PC-9 (cell line): Measurements from ENCODE around the gene PRRC2A. TPM values are rescaled to one million over a fixed set of nuclear protein-coding genes. Genes with fewer than 3 reads are reported as not detected.

ENCODE experiments used
- BruUV-seq: library from RNA; stranded (reverse); fragments of 400-500 nt; replicated peaks from 2 replicates; lab custom pipeline; 2021; lab: Mats Ljungman, UMichigan
- CTCF ChIA-PET: fragments of 300-600 bp; sonication (Branson Sonifier 250); formaldehyde crosslinking; loops from one replicate; lab custom pipeline; 2022; ENCODE audit warnings: antibody characterized with exemption; lab: Charles Lee
- POLR2A ChIA-PET: fragments of 300-600 bp; sonication (Branson Sonifier 250); formaldehyde crosslinking; loops from one replicate; lab custom pipeline; 2022; ENCODE audit warnings: antibody characterized with exemption; ENCODE audit not compliant: unreplicated experiment; lab: Charles Lee
- DNase-seq, 2 experiments: peaks; one replicate each; pipeline versions ENCODE4 v3.0.0 to v3.0.0-alpha.2; 2015 to 2022; ENCODE audit warnings: mixed read lengths in 1 of 2
- H2AFZ ChIP-seq: fragments of 200-600 bp; sonication (generic); 2 replicates; pipeline ENCODE4 v1.8.1; 2017; ENCODE audit warnings: antibody characterized with exemption
- H3F3A ChIP-seq: fragments of 200-600 bp; sonication (generic); 2 replicates; pipeline ENCODE4 v1.8.1; 2017; ENCODE audit warnings: antibody characterized with exemption, mild to moderate bottlenecking, low read depth; ENCODE audit not compliant: insufficient read depth
- H3K27ac ChIP-seq: fragments of 200-600 bp; sonication (generic); 2 replicates; pipeline ENCODE4 v1.6.1; 2016; ENCODE audit warnings: mixed run types
- H3K27me3 ChIP-seq: fragments of 200-600 bp; sonication (generic); 2 replicates; pipeline ENCODE4 v1.6.1; 2016; ENCODE audit warnings: low read depth, mixed run types; ENCODE audit not compliant: insufficient read depth
- H3K36me3 ChIP-seq: fragments of 200-600 bp; sonication (generic); 2 replicates; pipeline ENCODE4 v1.6.1; 2016; ENCODE audit warnings: low read depth, mixed run types
- H3K4me1 ChIP-seq: fragments of 200-600 bp; sonication (generic); replicated peaks from 2 replicates; pipeline ENCODE4 v1.6.1; 2016; ENCODE audit warnings: mixed run types; ENCODE audit not compliant: insufficient read depth
- H3K4me2 ChIP-seq: fragments of 200-600 bp; sonication (generic); 2 replicates; pipeline ENCODE4 v1.6.1; 2017; ENCODE audit warnings: mixed run types
- H3K4me3 ChIP-seq: fragments of 200-600 bp; sonication (generic); 2 replicates; pipeline ENCODE4 v1.6.1; 2016; ENCODE audit warnings: mixed run types
- H3K79me2 ChIP-seq: fragments of 200-600 bp; sonication (generic); 2 replicates; pipeline ENCODE4 v1.6.1; 2017; ENCODE audit warnings: low read depth, mixed run types
- H3K9me2 ChIP-seq: fragments of 200-600 bp; sonication (generic); 2 replicates; pipeline ENCODE4 v1.8.1; 2017; ENCODE audit warnings: mild to moderate bottlenecking; ENCODE audit not compliant: insufficient read depth
- H3K9me3 ChIP-seq: fragments of 200-600 bp; sonication (generic); 2 replicates; pipeline ENCODE4 v1.8.1; 2016; ENCODE audit warnings: low read depth; ENCODE audit not compliant: insufficient read depth
- H4K20me1 ChIP-seq: fragments of 200-600 bp; sonication (generic); 2 replicates; pipeline ENCODE4 v1.8.1; 2017; ENCODE audit not compliant: insufficient read depth
- EZH2 ChIP-seq: fragments of 200-600 bp; sonication (generic); IDR thresholded peaks from 2 replicates; pipeline ENCODE4 v1.8.0; 2017; ENCODE audit warnings: antibody characterized with exemption, low read depth
- intact Hi-C: fragments of 100-400 bp; cut with micrococcal nuclease; formaldehyde crosslinking; loops from one replicate; pipeline ENCODE4 v1.10.0; 2022; ENCODE audit not compliant: unreplicated experiment
- total RNA-seq: library from RNA; stranded (reverse); gene quantifications from 2 replicates; pipeline ENCODE4 v1.2.3, GENCODE V29; 2021
- TF ChIP-seq, protein P1 (sequence below): fragments of 200-600 bp; sonication (generic); conservative IDR thresholded peaks from 2 replicates; pipeline ENCODE4 v1.6.1; 2017; ENCODE audit warnings: mixed run types, antibody characterized with exemption, mild to moderate bottlenecking, moderate library complexity

The PRRC2A gene
- total RNA-seq, 1 experiment from 2014 or later, result 192 TPM

DNA sequence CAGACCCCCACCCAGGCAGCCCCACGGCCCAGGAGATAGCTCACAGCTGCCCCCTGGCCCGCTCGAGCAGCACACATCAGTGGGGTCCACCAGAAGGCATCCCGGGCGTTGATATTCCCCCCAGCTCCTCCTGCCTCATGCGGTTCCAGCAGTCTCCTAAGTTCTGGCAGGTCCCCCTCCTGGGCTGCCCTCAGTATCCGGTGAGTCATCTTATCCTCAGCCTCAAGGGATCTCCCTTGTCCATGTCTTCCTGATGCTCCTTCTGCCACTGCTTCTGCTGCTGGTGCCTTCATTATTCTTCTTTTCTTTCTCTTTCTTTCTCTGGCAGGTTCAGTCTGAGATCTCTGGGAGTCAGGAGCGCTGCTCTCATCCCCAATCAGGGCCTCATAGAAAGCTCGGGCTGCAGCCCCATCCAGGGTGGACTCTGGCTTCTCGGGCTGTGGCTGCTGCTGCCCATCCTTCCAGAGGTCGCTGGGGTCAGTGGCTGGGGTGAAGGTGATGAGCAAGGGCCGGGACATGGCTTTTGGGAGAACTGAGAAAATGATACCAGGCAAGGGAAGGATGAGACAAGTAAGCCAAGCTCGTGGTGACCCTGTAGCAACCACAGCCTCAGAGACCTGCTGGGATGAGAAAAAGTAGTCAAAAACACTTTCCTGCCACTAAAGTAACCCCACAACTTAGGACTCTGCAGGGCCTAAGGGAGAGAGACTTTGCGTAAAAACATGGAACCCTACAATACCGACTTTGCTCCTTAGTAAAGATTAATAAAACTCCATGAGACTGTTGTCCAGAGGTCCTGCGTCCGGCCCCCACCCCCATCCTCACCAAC, 43.7 kb downstream of the PRRC2A start:
- H2AFZ ChIP-seq, result peak overlapping the region; percentile 86
- ChIA-PET POLR2A (interaction anchor here (0.6 to 1.0 kb wide), 6 partner anchors 13 to 418 kb away, joined by 3 to 13 read pairs (median 4); partner anchors contain the start of genes NEU1 and NFKBIL1), CTCF (interaction anchor here (0.6 kb wide), 1 partner anchor 166 kb away, joined by 11 read pairs; no protein-coding TSS in a partner anchor)
- peaks cover 63% of the 10 kb centered on the region for H3K79me2 ChIP-seq
- no peaks in the 10 kb centered on the region for H3K9me3 ChIP-seq
- peaks cover 31% of the 10 kb centered on the region for H3K36me3 ChIP-seq
- TSS peak; percentile 21 for BruUV-seq
- peaks cover 6% of the 10 kb centered on the region; the same call in 1 of the 2 replicates for H4K20me1 ChIP-seq
- intact Hi-C loops, result loop anchor here (2.0 to 10.0 kb wide), 2 partner anchors 117 to 511 kb away; partner anchors contain the start of genes AGPAT1, ATP6V1G2, NFKBIL1 and RNF5
- peak overlapping the region; percentile 80 for H3K27ac ChIP-seq
- no peak for DNase-seq
- H3K4me1 ChIP-seq, result peaks cover 28% of the 10 kb centered on the region
- peak overlapping the region; percentile 90 for H3K4me3 ChIP-seq
- no peaks in the 10 kb centered on the region for H3K27me3 ChIP-seq
- H3K4me2 ChIP-seq, result peak overlapping the region; percentile 95
- TF ChIP-seq EZH2, result no peak
- TF ChIP-seq, protein P1, sequence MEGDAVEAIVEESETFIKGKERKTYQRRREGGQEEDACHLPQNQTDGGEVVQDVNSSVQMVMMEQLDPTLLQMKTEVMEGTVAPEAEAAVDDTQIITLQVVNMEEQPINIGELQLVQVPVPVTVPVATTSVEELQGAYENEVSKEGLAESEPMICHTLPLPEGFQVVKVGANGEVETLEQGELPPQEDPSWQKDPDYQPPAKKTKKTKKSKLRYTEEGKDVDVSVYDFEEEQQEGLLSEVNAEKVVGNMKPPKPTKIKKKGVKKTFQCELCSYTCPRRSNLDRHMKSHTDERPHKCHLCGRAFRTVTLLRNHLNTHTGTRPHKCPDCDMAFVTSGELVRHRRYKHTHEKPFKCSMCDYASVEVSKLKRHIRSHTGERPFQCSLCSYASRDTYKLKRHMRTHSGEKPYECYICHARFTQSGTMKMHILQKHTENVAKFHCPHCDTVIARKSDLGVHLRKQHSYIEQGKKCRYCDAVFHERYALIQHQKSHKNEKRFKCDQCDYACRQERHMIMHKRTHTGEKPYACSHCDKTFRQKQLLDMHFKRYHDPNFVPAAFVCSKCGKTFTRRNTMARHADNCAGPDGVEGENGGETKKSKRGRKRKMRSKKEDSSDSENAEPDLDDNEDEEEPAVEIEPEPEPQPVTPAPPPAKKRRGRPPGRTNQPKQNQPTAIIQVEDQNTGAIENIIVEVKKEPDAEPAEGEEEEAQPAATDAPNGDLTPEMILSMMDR, result no peak
- peaks cover 23% of the 10 kb centered on the region for H3F3A ChIP-seq
- H3K9me2 ChIP-seq, result no peaks in the 10 kb centered on the region

DNA sequence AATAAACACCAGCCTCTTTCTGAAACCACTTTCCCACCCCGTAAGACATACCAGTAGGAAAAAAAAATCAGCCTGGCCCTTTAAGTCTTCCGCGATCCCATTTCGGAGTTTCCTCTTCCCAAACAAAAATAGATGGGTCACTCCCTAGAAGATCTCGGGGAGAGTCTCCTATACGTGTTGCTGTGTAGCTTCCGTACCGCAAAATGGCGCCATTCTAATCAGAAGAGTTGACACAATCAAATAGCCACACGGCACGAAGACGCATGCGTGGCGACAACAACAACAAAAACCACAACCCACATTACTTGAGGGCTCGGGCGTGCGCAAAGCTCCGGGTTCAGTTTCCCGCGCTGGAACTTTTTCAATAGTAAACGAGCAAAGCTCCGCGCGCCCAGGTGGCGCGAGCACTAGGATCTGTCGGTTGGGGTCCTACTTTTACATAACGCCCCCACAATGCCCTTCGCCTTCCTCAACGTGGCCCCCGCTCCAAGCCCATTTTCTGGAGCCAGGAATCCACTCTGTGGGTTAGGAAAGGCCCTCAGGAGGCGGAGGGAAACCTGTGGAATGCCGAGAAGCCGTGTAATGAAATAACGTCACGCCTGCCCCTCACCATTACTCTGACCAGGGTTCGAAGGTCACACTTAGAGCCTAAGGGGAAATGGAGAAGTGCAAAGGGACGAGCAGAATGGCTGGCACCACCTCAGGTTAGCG, 44.4 kb downstream of the PRRC2A start, which contains the start of gene GPANK1:
GPANK1 (minus strand) TSS at position 208 of the 711 bp plus-strand sequence. CDS start 519 bp downstream, outside the sequence.
- ChIA-PET CTCF (interaction anchor here (0.6 kb wide), 1 partner anchor 166 kb away, joined by 11 read pairs; no protein-coding TSS in a partner anchor), POLR2A (interaction anchor here (0.6 to 1.0 kb wide), 4 partner anchors 14 to 418 kb away, joined by 3 to 4 read pairs (median 4); partner anchors contain the start of genes NEU1 and NFKBIL1)
- H3K36me3 ChIP-seq, result peaks cover 31% of the 10 kb centered on the region
- H3K4me3 ChIP-seq, result peak within 1 kb of the TSS; percentile 90
- no peaks in the 10 kb centered on the region for H3K27me3 ChIP-seq
- intact Hi-C loops, result loop anchor here (2.0 to 10.0 kb wide), 2 partner anchors 118 to 510 kb away; partner anchors contain the start of genes AGPAT1, ATP6V1G2, NFKBIL1 and RNF5
- H3K9me3 ChIP-seq, result no peaks in the 10 kb centered on the region
- peak; percentile 83 to 85 for DNase-seq
- peak within 1 kb of the TSS; percentile 95 for H3K4me2 ChIP-seq
- peaks cover 24% of the 10 kb centered on the region for H3K4me1 ChIP-seq
- H2AFZ ChIP-seq, result peak within 1 kb of the TSS; percentile 86
- no TSS peak for BruUV-seq
- no peaks in the 10 kb centered on the region for H3K9me2 ChIP-seq
- H3K79me2 ChIP-seq, result peaks cover 56% of the 10 kb centered on the region
- peak within 1 kb of the TSS; percentile 80 for H3K27ac ChIP-seq
- peaks cover 3% of the 10 kb centered on the region; the same call in 1 of the 2 replicates for H4K20me1 ChIP-seq
- TF ChIP-seq, protein P1, result no peak
- TF ChIP-seq EZH2, result no peak
- peaks cover 23% of the 10 kb centered on the region for H3F3A ChIP-seq
